Measurements from ENCODE around the gene XG.

XG gene

GRCh38 chrX:2823795-2824386 is 72.1 kb downstream of the XG start:
- no peak for DNase-seq

GRCh38 chrX:2824886-2825285 is 73.0 kb downstream of the XG start:
- DNase-seq, result no peak

GRCh38 chrX:2828344-2828958 is 76.6 kb downstream of the XG start, which contains the start of gene GYG2:
TSS of gene GYG2 (plus strand) at chrX:2828930. CDS start at chrX:2830189, 1,259 bp downstream.
- no peak for DNase-seq

- no peak for DNase-seq
These were observed 77.1 kb downstream of the XG start for GRCh38 chrX:2828959-2829411.

- DNase-seq, result no peak
These were observed 77.8 kb downstream of the XG start for GRCh38 chrX:2829469-2830246.

GRCh38 chrX:2831471-2832228 is 79.8 kb downstream of the XG start:
- DNase-seq, result no peak

- DNase-seq, result no peak
These were observed 86.1 kb downstream of the XG start for GRCh38 chrX:2837961-2838360.

GRCh38 chrX:2840961-2841360 is 89.1 kb downstream of the XG start:
- no peak for DNase-seq

- no peak for DNase-seq
These were observed 89.7 kb downstream of the XG start for GRCh38 chrX:2841537-2841936.

GRCh38 chrX:2846992-2847391 is 95.2 kb downstream of the XG start:
- DNase-seq, result no peak

- DNase-seq, result no peak
These were observed 97.0 kb downstream of the XG start for GRCh38 chrX:2848871-2849301.

- no peak for DNase-seq
These were observed 103.1 kb downstream of the XG start for GRCh38 chrX:2854918-2855317.

- DNase-seq, result no peak
These were observed 103.9 kb downstream of the XG start for GRCh38 chrX:2855761-2856160.

- DNase-seq, result no peak
These were observed 105.7 kb downstream of the XG start for GRCh38 chrX:2857566-2857965.

- DNase-seq, result no peak
These were observed 107.5 kb downstream of the XG start for GRCh38 chrX:2859197-2859797.

GRCh38 chrX:2862404-2862803 is 110.6 kb downstream of the XG start:
- DNase-seq, result no peak

GRCh38 chrX:2863646-2864045 is 111.8 kb downstream of the XG start:
- no peak for DNase-seq

Measured in midbrain (tissue), 1 donor.